ENCODE data around the gene ENTPD3. TPM values are rescaled to one million over a fixed set of nuclear protein-coding genes. Genes with fewer than 3 reads are reported as not detected.

ENTPD3 gene
- total RNA-seq, 1 experiment from 2014 or later, result not detected

- no peak overlapping the region for H3K23ac ChIP-seq (ENCODE audit: insufficient read length, low read depth, low read length)
- no peaks in the 10 kb centered on the region for H3K27me3 ChIP-seq (ENCODE audit: insufficient read depth, low read length)
- no peak overlapping the region for H3K14ac ChIP-seq (ENCODE audit: insufficient read depth, low read length)
- no peak overlapping the region for H3K18ac ChIP-seq (ENCODE audit: insufficient read length, low read depth, low read length)
- no peaks in the 10 kb centered on the region for H4K20me1 ChIP-seq (ENCODE audit: control insufficient read depth, insufficient read depth, insufficient read length)
- no peak overlapping the region for H3K9ac ChIP-seq (ENCODE audit: extremely low read depth, insufficient read length, low read length)
- H3K27ac Mint-ChIP-seq, result no peak overlapping the region
- H3T11ph ChIP-seq (ENCODE audit: low read length), result no peak overlapping the region
- H2AK5ac ChIP-seq (ENCODE audit: insufficient read length, low read length), result no peak overlapping the region
- DNase-seq, result no peak
- H2BK20ac ChIP-seq (ENCODE audit: low read depth, low read length, poor library complexity, severe bottlenecking), result no peak overlapping the region
- H3K79me1 ChIP-seq (ENCODE audit: insufficient read depth, low read depth, low read length, poor library complexity, severe bottlenecking), result no peaks in the 10 kb centered on the region
- H4K5ac ChIP-seq (ENCODE audit: insufficient read length, low read depth, low read length), result no peak overlapping the region
- peaks cover 4 to 5% of the 10 kb centered on the region in 2 experiments; a peak in 2 of 4 replicates for H3K4me1 Mint-ChIP-seq
- H3K9me3 ChIP-seq (ENCODE audit: control insufficient read depth, low read depth, low read length), result no peaks in the 10 kb centered on the region
- no peak for TF ChIP-seq CTCF (conservative IDR thresholded peaks at IDR 0.05)
- H2BK120ac ChIP-seq (ENCODE audit: low read depth, low read length, poor library complexity, severe bottlenecking), result no peak overlapping the region
- no peaks in the 10 kb centered on the region for H3K4me1 ChIP-seq (ENCODE audit: insufficient read depth, low read length)
- no peaks in the 10 kb centered on the region for H3K23me2 ChIP-seq (ENCODE audit: insufficient read length, low read depth, low read length, poor library complexity, severe bottlenecking)
- no peak overlapping the region for H4K91ac ChIP-seq (ENCODE audit: insufficient read length, low read depth, low read length)
- WGBS (ENCODE audit: extremely low coverage, insufficient read length, low lambda C conversion rate), result no CpG with 5 or more reads among the region's 9 CpGs
- H2BK15ac ChIP-seq (ENCODE audit: low read depth, low read length), result no peak overlapping the region
- no peak overlapping the region for H2AFZ ChIP-seq (ENCODE audit: low read length)
- no peak overlapping the region for H2BK5ac ChIP-seq (ENCODE audit: insufficient read length, low read length)
- no peak overlapping the region for H3K56ac ChIP-seq (ENCODE audit: insufficient read length, low read depth, low read length)
- H3K27me3 Mint-ChIP-seq (ENCODE audit: low read depth), result peaks cover 1% of the 10 kb centered on the region
- no peak overlapping the region for H3K4ac ChIP-seq (ENCODE audit: low read depth, low read length)
- H3K4me3 Mint-ChIP-seq, result no peak overlapping the region
- H3K36me3 Mint-ChIP-seq (ENCODE audit: insufficient read depth in 1 of 3, low read depth in 3 of 3), result no peaks in the 10 kb centered on the region
- no peak overlapping the region for H2BK12ac ChIP-seq (ENCODE audit: insufficient read length, low read depth, low read length)
- H4K8ac ChIP-seq (replicated peaks; ENCODE audit: insufficient read length, low read depth, low read length), result no peak overlapping the region
- H3K4me2 ChIP-seq (ENCODE audit: insufficient read depth, insufficient read length, low read length), result no peak overlapping the region
- H3K79me2 ChIP-seq (ENCODE audit: insufficient read depth, low read length), result no peaks in the 10 kb centered on the region
- H3K27ac ChIP-seq (ENCODE audit: insufficient read length, low read depth, low read length), result no peak overlapping the region
- H3K9me3 Mint-ChIP-seq, result no peaks in the 10 kb centered on the region
Measured at GRCh38 chr3:40445062-40445461, 58.1 kb downstream of the ENTPD3 start.

Measured in H9 (cell line).